Ovary (tissue), 3 donors: ENCODE results near the gene SMIM44.

ENCODE experiments used
- EP300 ChIP-seq: sonication (generic); formaldehyde crosslinking; IDR thresholded peaks from one replicate; pipeline ENCODE4 v1.6.1; 2017; ENCODE audit warnings: antibody characterized with exemption
- TF ChIP-seq, protein P1 (sequence below), 3 donors: fragments of 450-650 bp in 2 of 3; fragments of 200-600 bp in 1 of 3; IDR thresholded peaks; one replicate each; pipeline versions ENCODE4 v1.5.1 to v1.8.0; 2016 to 2022; ENCODE audit warnings: antibody characterized with exemption in 3 of 3, mild to moderate bottlenecking in 1 of 3
- donor health status: DM: no; HTN: no; CAD: no.

GRCh38 chr19:3455393-3455955, 27.8 kb downstream of the SMIM44 start:
- TF ChIP-seq, protein P1, sequence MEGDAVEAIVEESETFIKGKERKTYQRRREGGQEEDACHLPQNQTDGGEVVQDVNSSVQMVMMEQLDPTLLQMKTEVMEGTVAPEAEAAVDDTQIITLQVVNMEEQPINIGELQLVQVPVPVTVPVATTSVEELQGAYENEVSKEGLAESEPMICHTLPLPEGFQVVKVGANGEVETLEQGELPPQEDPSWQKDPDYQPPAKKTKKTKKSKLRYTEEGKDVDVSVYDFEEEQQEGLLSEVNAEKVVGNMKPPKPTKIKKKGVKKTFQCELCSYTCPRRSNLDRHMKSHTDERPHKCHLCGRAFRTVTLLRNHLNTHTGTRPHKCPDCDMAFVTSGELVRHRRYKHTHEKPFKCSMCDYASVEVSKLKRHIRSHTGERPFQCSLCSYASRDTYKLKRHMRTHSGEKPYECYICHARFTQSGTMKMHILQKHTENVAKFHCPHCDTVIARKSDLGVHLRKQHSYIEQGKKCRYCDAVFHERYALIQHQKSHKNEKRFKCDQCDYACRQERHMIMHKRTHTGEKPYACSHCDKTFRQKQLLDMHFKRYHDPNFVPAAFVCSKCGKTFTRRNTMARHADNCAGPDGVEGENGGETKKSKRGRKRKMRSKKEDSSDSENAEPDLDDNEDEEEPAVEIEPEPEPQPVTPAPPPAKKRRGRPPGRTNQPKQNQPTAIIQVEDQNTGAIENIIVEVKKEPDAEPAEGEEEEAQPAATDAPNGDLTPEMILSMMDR (IDR thresholded peaks at IDR 0.05) = no peak
- no peak for TF ChIP-seq EP300
